Fibroblast of peridontal ligament (primary cell): ENCODE data around the gene PTPN6.

Experiments used
- DNase-seq: peaks from one replicate; pipeline ENCODE4 v3.0.0-alpha.2; 2010; ENCODE audit errors: extremely low read depth

PTPN6 gene

DNA sequence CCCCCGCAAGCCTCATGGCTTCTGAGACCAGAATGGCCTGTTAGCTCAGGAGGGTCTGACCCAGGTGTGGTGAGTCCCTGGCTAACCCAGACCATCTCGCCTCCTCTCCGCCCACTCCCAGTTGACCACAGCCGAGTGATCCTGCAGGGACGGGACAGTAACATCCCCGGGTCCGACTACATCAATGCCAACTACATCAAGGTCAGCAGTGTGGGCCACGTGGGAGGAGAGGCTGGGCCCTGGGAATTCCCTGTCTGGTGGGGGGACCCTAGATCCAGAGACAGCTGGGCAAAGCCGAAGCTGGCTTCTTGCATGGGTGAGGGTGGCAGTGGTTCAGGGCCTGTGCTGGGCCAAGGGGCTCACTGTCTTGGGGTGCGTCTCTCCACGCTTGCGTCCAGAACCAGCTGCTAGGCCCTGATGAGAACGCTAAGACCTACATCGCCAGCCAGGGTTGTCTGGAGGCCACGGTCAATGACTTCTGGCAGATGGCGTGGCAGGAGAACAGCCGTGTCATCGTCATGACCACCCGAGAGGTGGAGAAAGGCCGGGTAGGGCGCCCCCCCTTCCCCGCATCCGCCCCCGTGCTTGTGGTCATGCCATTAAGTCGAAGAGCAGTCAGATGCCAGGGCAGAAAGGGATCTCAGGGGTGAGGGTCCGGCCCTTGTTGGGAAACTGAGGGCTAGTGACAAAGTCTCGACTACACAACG lies 5.0 kb downstream of the PTPN6 start:
- DNase-seq: no peak

DNA sequence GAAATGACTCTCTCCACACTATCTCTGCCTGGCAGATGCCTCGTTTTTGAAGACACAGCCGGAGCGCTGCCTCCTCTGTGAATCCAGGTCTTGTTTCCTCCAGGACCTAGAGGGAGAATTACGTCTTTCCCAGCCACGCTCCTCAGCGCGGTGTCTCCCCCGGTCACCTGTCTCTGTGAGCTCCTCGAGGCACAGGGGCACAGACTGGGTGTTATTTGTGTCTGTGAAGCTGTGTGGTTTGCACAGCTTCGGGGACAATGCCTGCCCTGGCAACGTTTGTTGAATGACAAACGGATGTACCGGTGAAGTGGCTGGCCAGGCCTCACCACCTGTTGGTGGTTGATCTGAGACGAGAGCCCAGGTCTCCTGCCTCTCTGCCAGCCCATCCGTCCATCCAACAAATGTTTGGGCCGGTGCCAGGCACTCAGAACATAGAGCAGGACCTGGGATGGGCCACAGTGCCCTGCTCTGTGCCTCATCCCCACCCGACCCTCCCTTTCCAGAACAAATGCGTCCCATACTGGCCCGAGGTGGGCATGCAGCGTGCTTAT lies 6.1 kb downstream of the PTPN6 start:
- no peak for DNase-seq

DNA sequence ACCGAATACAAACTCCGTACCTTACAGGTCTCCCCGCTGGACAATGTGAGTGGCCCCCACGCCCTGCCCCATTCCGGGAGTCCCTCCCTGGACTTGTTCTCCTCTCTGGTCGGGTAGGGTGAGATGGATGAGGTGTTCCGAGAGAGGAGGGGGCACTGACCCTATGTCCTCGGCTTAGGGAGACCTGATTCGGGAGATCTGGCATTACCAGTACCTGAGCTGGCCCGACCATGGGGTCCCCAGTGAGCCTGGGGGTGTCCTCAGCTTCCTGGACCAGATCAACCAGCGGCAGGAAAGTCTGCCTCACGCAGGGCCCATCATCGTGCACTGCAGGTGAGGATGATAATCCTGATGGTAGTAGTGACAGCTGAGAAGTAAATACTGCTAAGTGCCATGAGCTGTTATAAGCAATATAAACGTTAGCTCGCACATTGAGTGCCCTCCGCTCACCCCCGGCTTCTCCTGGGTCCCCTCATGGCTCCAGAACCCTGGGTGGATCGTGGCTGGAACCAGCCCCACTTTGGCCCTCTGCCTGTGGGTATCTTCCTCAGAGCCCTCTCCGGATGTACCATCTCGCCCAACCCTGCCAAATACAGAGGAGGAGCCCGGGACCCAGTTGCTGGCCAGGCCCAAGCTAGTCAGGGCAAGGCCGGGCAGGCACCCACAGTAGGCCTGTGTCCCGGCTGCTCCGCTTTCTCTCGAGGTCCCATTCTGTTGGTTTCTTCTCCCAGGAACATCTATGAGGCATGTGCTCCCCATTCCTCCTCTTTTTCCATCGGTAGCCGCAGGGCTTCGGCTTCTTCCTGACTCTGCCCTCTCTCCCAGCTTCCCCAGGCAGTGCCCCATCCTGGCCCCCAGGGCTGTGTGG lies 6.8 kb downstream of the PTPN6 start:
- DNase-seq: no peak

DNA sequence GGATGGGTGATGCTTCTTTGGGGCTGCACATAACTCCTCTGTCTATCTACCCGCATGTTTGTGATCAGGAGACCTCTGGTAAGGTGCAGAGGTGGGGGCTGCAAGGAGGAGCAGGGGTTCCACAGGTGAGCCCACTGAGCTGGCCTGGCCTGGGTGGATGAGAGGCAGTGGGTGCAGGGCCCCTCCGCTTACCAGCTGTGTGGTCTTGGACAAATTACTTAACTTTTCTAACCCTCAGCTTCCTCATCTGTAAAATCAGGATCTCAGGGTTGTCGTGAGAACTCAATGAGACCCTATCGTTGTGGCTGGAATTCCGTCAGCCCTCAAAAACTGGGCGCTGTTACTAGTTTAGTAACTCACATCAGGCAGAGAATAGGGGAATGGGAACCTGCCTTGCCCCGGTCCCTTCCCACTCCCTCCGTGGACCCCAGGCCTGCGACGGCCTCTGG lies 7.5 kb downstream of the PTPN6 start:
- no peak for DNase-seq

DNA sequence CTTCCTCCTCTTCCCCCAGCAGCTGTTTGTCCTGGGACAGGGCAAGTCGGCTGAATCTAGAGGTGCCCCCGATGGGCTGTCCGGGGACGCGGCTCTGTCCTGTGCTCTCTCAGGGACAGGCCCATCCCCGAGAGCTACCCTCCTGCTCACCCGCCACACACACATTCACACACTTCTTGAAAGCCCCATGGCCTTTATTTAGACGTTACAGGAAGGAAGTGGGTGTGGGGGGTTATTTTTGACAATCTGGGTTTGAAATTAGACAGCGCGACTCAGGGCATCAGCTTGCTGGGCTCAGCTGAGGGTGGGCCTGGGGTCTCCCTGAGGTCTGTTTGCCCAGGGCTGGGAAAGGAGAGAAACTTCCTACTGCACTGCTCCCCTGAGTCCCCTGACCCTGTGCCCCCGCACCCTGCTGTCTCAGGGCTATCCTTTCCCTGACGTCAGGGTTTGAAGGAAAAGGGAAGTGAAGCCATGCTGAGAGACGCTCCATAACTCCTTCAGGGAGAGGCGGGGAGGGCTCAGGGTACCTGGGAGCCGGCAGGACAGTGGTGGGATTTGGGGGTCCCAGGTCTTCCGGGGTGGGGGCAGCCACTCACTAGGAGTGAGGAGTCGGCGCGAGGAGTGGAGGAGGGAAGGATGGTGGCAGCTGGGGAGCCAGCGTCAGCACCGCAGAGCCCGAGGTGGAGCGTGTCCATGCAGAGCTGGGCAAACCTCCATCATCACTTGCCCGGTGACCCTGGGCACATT lies 8.1 kb downstream of the PTPN6 start:
- no peak for DNase-seq

DNA sequence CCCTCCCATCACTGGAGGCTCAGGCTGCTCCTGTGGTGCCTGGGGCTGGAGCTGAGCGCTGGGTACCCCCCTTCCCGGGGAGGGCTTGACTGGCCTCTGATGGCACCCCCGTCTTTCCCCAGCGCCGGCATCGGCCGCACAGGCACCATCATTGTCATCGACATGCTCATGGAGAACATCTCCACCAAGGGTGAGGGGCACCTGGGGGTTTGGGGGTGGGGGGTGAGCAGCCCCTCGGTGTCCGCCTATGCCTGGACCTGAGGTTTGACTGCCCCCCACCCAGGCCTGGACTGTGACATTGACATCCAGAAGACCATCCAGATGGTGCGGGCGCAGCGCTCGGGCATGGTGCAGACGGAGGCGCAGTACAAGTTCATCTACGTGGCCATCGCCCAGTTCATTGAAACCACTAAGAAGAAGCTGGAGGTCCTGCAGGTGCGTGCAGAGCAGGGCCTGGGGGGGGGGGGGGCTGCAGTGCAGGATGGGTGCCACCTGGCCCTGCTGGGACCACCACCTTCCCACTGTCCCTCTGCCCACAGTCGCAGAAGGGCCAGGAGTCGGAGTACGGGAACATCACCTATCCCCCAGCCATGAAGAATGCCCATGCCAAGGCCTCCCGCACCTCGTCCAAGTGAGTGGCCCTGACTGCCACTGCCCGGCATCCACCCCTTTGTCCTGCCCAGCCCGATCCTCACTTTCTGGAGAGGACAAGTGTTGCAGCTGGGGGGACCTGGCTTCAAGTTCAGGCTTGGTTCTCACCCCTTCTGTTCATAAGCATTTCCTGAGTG lies 8.8 kb downstream of the PTPN6 start:
- DNase-seq: no peak

DNA sequence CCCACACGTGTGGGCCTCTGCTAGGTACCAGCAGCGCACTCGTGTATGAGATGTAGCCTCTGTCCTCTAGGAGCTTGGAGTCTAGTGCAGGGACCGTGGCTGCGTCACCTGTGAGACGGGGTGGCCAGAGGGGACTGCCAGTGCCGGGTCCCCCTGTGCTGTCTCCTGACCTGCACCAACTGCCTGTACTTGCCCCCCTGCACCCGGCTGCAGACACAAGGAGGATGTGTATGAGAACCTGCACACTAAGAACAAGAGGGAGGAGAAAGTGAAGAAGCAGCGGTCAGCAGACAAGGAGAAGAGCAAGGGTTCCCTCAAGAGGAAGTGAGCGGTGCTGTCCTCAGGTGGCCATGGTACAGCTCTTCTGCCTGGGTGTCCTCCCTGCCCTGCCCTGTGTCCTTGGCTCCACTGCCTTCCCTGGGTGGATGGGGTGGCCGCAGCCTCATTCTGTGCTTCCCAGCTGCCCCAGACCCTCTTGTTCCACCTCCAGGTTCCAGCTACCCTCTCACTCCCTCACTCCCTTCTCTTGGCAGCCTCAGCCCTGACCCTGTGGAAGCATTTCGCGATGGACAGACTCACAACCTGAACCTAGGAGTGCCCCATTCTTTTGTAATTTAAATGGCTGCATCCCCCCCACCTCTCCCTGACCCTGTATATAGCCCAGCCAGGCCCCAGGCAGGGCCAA lies 9.6 kb downstream of the PTPN6 start:
- DNase-seq: peak; percentile 39

DNA sequence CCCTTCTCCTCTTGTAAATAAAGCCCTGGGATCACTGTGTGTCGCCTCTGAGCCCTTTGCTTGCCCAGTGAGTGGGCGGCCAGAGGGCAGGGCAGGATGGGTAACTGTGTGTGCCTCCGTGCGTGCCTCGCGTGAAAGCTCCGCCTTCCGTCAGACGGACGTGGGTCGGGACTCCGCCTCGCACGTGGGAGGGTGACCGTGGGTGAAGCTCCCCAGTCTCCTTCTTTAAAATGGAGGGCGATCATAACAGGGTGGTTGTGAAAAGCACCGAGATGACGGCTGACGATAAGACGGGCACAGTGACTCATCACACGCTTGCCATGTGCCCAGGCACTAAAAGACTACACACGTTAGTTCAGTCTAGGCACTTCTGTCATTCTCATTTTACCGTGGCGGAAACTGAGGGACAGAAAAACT lies 10.1 kb downstream of the PTPN6 start:
- peak; percentile 37 for DNase-seq

DNA sequence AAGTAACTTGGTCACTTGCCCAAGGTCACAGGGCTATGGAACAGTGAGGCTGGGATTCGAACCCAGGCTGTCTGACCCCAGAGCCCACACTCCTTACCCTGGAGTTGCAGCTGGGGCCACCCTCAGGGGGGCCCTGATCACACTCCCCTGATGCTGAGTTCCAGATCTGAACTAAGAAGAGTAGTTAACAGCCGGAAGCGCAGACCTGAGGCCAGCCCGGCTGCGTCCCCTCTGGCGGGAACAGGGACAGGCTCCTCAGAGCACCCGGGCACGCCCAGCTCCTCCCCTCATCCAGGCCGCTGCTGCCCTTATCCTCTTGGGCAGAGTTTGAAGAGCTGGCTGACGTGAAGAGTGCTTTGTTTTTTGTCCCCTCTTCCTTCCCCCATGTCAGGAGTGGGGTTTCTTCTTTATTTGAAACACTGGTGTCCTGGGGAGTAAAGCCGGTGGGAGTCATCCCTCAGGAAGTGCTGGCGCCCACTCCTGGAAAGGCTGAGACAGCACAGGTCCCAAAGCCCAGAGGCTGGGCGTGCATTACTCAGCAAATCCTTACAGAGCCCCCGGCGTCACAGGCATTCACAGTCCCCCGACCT lies 10.6 kb downstream of the PTPN6 start:
- peak; percentile 73 for DNase-seq

DNA sequence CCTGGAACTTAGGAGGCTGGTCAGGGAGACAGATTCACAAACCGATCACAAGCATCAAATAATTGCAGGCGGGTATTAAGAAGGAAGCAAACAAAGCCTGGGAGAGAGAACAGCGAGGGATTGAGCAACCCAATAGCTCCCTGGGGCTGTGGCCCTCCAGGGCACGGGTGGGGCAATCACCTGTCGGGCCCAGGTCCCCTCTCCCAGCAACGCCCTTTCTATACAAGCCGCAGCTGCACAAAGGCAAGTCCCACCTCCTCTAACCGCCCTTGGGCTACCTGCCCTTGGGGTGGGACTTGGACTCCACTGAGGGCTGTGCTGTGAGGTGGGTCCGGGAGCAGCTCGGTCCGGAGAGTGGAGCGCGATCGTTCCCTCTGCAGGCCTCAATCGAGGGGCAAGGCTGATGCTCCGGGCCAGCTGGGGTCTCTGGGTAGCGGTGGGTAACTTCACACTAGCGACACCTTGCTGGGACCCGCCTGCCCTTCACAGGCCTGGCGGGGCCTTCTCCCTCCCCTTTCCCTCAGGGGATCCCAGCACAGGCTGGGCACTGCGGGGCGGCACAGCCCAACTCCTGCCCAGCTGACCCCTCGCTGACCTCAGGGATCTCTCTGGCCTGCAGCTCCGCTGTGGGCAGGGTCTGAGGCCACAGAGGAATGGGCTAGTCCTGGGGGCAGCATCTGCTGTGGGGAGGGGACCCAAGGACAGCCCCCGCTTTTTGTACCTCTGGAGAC lies 11.3 kb downstream of the PTPN6 start:
- no peak for DNase-seq

DNA sequence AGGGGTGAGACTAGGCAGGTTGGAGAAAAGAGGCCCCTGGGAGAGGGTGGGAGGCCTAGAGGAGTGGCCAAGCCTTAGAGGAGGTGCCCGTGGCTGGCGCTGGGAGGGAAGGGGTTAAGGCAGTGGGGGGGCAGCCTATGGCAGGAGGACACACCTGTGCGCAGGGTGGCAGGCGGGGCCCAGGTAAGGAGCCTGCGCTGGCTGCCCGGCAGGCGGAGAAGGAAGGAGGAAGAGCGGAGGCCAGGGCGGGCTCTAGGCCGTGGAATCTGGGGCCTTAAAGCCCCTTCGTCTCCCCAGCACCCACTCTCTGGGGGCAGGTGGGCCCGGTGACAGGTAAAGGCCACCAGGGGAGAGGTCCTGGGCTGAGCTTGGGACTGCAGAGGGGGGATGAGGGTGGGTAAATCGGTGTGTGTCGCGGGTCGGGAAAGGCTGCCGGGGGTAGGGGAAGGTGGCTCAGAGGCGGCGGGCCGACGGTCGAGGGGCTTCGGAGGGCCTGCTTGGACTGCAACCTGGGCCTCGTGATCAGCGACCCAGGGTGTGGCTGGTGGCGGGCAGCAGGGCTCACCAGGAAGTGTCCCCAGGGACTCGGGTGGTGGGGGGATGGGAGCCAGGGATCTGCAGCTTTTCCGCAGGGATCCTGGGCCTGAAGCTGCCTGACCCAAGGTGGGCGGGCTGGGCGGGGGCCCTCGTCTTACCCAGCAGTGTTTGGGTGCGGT lies 12.0 kb downstream of the PTPN6 start:
- no peak for DNase-seq

DNA sequence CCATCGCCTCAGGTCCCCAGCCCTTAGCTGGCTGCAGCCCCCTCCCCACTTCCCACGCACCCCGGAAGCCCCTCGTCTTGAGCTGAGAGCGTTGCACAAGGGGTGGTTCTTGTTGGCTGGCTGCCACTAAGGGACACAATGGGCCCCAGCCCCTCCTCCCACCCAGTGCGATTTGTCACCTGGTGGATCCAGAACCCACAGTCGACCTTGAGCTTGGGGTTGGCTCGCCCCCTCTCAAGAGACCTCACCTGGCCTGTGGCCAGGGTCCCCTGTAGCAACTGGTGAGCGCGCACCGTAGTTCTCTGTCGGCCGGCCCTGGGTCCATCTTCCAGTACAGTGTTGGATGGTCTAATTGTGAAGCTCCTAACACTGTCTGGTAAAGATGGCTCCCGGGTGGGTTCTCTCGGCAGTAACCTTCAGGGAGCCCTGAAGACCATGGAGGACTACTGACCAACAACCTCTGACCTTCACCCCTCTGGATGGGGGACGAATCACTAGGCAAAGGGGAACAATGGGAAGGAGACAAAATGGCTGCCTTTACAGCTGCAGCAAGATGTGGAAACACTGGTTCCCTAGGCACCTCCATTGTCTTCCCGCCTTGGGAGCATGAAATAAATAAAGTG lies 12.7 kb downstream of the PTPN6 start:
- no peak for DNase-seq

DNA sequence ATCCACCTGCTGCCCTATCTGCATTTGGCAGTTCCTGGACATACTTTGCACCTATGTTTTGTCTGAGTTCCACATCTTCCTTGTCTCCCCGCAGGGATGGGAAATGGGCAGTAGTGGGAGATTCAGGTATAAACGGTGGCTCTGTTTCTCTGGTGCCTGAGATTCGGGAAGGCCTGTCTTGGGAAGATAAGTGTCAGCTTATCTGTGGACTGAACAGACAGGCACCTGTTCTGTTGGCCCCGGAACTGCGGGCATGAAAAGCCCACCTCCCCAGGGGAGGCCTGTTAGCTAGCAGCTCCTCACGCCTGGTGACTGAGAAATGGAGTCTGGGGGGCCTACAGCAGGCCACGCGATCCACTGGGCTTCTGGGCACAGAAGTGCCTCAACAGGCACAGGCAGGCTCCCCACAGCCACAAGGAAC lies 13.5 kb downstream of the PTPN6 start:
- DNase-seq: no peak

DNA sequence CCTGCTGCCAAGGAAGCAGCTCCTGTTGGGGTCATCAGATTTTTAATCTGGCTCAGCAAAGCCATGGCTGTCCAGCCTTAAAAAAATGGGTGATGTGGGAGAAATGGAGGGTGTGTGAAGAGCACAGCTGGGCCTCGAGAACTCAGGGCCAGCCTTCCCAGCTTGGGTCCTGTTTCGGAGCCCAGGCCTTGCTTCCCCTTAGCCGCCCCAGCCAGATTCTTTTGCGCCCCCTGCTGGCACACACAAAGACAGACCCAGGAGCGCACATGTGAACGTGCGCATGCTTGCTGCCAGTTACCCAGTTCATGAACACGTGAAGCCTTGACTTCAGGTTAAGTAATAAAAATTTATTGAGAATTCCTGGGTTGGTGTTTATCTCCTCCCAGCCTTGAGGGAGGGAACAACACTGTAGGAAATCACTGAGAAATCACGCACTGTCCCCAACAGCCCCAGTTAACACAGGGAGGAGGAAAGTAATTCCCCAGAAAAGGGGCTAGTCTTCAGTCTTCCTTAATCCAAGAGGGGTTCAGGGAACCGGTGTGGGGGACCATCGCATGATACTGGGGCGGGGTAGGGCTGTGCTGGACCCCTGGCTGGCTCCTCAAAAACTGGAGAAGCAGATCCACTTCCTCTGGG lies 14.0 kb downstream of the PTPN6 start:
- DNase-seq: peak; percentile 88

DNA sequence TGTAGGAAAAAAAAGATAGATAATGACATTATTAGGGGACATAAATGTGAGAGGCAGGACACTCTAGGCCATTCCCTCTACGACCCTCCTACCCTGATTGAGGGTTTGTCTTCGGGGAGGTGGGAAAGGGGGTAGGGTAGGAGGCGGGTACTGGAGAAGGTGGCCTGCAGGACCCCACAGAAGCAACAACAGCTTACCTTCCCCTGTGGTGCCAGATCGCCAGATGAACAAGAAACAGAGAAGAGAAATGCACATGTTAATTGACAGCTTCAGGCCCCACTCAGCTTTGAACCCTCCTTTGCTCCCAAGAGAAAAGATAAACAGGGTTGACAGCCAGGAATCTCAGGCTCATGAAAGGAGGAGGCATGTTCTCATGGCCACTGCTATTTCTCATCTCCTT lies 14.6 kb downstream of the PTPN6 start:
- no peak for DNase-seq

DNA sequence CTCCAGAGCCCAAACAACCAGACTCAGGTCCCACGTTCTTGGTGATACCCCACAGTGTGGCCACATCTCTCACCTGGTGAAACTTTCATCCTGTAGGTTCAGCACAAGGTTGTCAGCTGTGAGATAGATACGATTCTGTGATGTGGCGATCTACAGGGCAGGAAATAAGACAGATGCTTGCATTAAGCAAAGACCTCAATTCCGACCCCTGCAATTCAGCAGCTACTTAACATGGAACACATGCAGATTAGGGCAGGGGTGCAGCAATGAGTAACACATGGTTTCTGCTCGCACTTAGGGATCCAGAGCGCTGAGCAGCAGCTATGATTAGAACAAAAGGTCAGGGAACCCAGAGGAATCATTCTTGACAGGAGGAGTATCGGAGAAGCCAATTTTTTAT lies 15.2 kb downstream of the PTPN6 start:
- no peak for DNase-seq

DNA sequence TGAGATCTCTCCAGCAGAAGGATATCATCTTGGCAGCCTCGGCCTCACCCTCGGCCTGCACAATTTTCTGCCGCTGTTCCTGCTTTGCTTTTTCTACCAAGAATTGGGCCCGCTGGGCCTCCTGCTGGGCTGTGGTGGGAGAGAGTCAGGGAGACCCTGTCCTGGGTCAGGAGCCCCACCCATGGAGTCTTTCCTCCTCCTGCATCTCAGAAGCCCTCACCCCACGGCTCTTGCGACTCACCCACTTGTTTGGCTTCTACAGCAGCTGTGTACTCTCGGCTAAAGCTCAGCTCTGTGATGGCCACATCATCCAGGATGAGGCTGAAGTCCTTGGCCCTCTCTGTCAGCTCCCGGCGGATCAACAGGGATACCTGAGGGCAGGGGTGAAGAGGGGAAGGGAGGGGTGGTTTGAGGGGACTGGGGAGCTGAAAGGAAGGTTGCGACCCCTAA lies 16.5 kb downstream of the PTPN6 start:
- DNase-seq: no peak

DNA sequence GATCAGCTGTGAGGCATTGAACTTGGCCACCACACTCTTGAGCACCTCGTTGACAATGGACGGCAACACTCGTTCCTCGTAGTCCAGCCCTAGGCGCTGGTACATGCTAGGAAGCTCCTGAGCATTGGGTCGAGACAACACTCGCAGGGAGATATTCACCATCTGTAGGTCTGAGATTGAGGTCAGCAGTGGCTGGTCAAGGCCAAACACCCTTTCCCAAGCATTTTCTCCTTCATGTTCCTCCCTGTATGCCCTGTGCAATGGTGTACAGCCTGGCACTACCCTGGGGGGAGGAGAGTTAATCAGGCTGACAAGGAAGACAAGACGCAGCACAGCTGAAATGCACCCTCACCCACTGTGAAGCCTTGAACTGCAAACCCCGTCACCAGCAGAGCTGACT lies 17.3 kb downstream of the PTPN6 start:
- DNase-seq: no peak
